HG02943 (cell line): Measurements from ENCODE around the gene FOXP2.
"Not testable (repeated sequence)": the region's sequence is repeated elsewhere in the genome, so short reads cannot be mapped to it uniquely, and the experiment has no call there.

ENCODE experiments used
- ATAC-seq: cut with Tn5 transposase; IDR thresholded peaks from one replicate; pipeline ENCODE4 v1.9.1; 2021; ENCODE audit warnings: mild to moderate bottlenecking, low read depth, moderate library complexity; ENCODE audit not compliant: unreplicated experiment

Gene FOXP2

GRCh38 chr7:114574384-114574783 is 159.8 kb downstream of the FOXP2 start:
- no peak for ATAC-seq

DNA sequence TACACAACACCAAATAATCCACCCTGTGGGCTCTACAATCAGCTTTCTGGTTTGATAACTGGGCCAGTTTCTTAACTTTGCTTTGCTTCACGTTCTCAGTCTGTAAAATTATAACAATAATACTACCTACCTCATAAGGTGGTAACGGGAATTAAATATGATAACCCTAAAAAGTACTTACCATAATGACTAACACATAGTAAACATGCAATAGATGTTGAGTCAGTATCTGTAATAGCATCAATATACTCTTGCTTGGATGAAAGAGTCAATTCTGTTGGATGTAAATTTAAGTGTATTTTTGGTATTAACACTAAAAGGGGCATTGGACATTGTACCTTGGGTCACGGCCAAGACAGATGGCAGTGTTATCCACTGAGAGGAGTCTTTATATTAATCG is 160.5 kb downstream of the FOXP2 start:
- ATAC-seq = no peak

DNA sequence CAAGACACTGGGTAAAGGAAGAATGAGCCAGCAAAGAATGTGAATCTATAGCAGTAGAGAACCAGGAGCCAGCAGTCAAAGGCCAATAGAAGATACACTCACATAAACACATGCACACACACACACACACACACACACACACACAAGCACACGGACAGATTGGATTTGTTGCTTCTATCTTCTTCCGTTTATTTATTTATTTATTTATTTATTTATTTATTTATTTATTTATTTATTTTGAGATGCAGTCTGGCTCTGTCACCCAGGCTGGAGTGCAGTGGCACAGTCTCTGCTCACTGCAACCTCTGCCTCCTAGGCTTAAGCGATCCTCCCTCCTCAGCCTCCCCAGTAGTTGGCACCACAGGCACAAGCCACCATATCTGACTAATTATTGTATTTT is 166.3 kb downstream of the FOXP2 start:
- ATAC-seq = not testable (repeated sequence)

- ATAC-seq = no peak
Observed at GRCh38 chr7:114588506-114588905, 173.9 kb downstream of the FOXP2 start.

DNA sequence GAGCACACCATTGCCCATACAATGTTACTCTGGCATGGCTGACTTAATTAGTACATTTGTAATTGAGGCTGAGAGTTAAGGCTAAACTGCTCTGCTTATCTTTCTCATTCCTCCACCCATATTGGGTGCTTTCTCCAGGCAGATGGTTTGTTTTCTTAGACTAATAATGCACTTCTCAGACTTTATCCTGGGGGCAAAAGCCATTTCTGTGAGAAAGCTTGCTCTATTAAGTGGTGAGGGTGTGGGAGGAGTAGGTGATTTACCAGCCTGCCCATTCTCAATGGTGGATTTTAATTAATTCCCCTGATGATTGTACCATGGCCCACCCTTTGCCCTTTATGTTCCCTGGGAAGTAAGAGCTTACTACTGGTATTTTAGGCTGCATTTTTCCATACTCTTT is 174.8 kb downstream of the FOXP2 start:
- ATAC-seq = no peak

DNA sequence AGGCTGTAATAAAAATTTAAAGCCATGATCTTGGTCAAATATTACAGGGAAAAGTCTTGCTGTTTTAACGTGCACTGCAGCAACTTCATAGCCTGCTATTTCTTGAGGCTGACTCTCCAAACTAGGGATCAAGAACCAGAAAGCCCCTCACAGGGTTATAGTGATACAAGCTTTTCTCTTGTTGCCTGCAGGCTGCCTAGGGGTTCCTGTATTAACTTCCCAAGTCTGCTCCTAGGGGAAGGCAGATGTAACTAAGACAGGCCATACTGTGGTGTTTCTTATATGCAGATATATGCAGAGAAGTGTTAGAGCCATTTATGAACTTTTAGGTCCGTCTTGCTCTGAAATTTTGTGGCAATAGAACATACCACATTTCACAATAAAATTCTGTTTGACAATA is 175.7 kb downstream of the FOXP2 start:
- no peak for ATAC-seq

GRCh38 chr7:114598946-114599345 is 184.3 kb downstream of the FOXP2 start:
- ATAC-seq = no peak

GRCh38 chr7:114606100-114606499 is 191.5 kb downstream of the FOXP2 start:
- ATAC-seq = no peak

DNA sequence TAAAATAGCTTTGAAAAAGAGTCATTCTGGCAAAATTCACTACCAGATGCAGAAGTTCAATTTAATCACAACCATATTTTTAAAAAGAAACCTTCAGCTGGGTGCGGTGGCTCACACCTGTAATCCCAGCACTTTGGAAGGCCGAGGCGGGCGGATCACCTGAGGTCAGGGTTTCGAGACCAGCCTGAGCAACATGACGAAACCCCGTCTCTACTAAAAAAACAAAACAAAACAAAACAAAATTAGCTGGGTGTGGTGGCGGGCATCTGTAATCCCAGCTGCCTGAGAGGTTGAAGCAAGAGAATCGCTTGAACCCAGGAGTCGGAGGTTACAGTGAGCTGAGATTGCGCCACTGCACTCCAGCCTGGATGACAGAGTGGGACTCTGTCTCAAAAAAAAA is 194.2 kb downstream of the FOXP2 start:
- not testable (repeated sequence) for ATAC-seq

DNA sequence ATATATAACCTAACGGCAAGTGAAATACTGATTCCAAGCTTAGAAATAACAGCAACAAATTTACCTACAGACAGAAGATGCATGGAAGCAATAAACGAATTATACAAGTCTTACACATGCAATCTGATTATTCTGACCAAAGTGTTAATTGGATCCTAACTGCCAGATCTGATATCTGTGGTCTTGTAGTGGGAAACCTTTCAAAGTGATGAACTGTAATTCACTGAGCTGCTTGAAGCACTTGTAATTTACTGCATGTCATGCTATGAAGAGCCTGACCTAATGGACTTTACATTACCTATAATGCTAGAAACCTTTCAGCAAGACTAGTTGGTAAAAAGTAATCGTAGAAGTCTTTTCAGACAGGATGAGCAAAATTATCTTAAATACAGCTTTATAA is 205.6 kb downstream of the FOXP2 start:
- no peak for ATAC-seq

DNA sequence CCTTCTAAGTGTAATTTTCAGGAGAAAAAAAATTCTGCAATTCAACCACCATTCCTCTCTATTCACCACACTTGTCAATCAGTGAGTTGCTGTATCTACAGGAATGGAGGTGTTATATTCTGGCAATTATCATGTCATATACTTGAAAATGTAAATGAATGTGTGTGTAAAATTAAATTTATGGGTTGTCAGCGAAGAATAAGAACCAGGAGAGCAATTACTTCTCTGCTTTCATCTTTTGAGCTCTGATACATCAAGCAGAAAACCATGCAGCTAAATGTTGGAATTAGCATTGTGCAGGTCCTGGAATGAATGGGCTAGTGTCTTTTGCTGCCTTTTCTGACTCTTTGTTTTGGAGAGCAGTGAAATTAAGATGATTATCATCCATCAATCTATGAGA is 207.6 kb downstream of the FOXP2 start:
- no peak for ATAC-seq

- no peak for ATAC-seq
Observed at GRCh38 chr7:114623146-114623545, 208.5 kb downstream of the FOXP2 start.

GRCh38 chr7:114627231-114627630 is 212.6 kb downstream of the FOXP2 start:
- no peak for ATAC-seq

GRCh38 chr7:114628362-114628761 is 213.7 kb downstream of the FOXP2 start:
- no peak for ATAC-seq

GRCh38 chr7:114629762-114630161 is 215.1 kb downstream of the FOXP2 start:
- no peak for ATAC-seq

DNA sequence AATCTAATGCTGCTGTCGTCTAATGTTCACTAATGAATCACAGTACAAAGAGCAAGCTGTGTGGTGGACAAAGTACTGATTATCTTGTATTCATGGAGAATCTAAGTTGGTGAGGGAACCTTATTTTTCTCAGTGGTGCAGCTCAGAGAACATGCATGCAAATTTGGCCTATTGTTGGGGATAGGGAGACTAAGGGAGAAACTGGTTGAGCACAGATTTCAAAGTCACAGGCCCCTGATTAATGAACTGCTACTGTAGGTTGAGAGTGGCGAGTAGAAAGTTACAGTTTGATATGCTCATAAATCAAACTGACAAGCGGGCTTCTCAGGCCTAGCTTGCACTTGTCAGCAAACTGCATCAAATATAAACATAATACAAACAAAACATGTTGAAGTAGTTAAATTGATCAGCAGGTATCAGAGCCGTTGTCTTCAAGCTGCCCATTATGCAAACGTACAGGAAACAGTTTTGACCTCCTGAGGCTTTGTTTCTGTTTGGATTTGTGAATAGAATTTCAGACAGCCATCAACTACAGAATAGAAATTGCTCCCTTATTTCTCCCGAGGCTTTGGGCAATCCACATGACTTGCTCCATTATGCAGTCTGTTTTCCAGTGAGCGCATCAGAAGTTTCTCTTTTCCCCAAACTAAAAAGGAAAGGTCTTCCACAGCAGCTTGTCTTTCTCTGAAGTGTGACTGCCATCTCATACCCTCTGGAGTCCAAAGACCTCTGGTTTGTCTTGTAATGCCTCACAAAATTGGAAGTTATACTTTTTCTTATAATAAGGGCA is 215.8 kb downstream of the FOXP2 start:
- no peak for ATAC-seq

DNA sequence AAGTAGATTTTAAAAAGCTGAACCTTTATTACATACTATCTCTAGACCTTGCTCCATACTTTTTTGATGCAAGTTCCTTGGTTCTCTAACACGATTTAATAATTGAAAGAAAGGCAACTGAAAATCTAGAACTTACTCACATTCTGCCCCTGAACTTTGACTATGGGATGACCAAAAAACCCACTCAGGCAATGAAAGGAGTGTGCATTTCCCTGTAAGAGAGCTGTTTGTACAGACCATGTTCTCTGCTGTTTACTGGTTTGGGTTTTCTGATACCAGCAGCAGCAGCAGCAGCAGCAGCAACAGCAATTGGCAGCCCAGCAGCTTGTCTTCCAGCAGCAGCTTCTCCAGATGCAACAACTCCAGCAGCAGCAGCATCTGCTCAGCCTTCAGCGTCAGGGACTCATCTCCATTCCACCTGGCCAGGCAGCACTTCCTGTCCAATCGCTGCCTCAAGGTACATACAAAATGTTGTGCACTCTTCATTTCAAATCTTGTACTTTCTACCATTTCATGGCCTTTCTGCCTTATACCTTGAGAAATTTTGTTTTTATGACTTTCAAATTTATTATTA is 216.7 kb downstream of the FOXP2 start:
- ATAC-seq = no peak

DNA sequence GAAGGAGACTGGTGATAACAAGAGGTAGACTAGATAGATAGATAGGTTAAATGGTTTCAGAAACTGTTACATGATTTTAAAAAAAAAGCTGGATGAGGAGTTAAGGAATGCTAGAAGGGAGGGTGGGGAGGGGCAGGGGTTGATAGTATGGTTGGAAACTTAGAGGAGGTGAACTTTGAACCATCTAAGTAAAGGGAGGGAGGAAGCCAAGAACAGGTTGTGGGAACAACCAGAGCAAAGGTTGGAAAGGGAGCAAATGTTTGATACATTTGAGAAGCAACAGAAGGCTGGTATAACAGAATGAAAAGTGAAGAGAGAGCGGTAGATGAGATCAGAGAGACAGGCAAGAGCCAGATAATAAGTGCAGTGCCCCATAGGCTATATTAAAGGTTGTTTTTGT is 224.8 kb downstream of the FOXP2 start:
- no peak for ATAC-seq

- ATAC-seq = no peak
Observed at GRCh38 chr7:114644455-114644854, 229.8 kb downstream of the FOXP2 start.

DNA sequence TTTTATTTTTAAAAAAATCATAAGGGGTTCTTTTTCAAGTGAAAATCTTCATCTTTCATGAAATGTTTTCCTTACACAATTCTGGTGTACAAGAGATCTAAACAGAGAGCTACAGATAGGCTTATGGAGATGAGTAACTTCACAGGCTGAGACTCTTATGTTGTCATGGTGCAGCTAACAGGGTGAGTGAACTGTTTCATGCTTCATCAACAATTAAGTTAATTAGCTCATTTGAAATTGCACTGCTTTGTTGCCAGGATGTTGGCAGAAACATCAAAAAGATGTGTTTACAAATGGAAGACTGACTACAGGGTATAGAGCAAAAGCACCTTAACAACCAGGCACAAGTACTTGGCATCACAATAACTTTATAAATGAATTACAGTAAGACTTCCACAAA is 230.8 kb downstream of the FOXP2 start:
- ATAC-seq = no peak

DNA sequence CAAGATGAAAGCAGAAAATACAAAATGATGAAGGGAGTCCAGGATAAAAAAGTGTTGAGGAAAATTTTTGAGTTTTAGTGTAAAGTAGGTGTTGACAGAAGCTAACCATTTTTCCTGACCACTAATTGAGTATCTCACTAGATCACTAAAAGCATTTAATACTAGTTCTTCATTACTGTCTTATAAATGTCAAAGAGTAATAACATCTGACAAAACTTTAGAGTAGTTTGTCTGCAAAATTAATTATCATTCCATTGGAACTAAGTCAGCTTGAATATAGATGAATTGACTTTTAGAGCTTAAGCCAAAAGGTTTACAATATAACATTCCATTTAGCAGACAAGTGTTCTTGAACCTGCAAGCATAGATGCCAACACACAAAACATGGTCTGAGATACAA is 232.9 kb downstream of the FOXP2 start:
- no peak for ATAC-seq

DNA sequence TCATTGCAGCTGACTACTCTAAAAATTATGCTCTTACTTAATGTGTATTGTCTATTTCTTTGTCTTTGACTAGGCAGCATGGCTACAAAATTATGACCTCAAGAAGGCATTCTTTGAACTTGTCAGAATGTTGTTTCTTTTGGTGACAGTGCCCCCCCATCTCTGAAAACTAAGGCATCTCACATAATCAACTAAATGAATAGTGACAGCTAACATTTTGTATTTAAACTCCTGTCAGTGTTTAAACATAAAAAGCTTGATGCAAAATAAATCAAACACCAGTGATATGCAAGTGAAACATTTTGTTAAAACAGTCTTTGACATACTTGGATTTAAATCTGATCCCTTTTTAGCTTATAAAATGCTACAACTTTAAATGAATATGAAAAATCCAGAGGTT is 233.5 kb downstream of the FOXP2 start:
- ATAC-seq = no peak
